ENCODE data around the gene DHRS7B.
"Not testable (repeated sequence)": the region's sequence is repeated elsewhere in the genome, so short reads cannot be mapped to it uniquely, and the experiment has no call there.

DHRS7B gene

DNA sequence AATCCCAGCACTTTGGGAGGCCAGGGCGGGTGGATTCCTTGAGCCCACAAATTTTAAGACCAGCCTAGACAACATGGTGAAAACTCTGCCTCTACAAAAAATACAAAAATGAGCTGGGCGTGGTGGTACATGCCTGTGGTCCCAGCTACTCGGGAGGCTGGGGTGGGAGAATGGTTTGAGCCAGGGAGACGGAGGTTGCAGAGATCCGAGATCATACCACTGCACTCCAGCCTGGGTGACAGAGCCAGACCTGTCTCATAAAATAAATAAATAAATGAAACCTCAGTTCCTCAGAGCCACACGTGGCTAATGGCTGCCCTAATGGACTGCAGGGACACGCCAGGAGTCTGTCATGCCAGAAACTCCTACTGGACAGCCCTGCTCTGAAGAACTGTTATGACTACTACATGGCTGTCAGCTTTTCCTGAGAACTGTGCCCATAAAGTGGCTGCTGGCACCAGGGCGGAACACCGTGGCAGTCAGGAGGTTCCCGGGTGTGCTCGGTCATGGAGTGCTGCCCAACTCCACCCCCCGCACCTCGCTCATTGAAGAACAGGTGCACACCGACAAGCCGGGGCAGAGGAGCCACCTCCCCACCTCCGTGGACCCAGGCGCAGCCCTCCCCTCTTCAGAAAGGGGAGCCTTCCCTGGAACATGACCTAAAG is 82.9 kb downstream of the DHRS7B start:
- DNase-seq (ENCODE audit: low read depth in 2 of 2) = no peak

DNA sequence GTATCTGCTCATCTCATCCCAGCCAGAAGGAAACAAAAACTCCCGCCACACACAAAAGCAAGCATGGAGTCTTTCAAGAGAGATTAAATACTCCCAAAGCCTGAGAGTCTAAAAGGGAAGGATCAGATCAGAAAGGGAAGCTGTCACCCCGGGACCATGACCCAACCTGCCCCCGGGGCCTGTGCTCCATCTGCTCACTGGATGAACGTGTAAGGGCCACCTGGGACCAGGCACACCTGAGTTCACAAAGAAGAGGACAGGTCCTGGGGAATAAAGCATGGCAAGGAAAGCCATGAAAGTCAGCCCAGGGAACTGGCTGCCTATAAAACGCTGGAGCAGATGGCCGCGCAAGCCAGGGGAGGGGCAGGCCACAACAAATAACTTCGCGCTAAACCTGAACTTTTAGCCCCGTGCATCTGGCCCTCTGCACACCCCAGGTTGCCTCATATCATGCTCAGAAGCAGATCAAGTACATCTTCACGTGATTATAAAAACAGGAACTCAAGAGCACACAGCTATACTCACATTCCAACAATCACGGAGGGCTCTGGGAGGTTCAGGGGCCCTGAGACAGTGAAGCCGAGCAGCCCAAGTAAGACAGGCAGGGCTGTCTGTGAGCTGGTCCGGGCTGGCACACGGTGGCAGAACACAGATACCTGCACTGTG is 83.8 kb downstream of the DHRS7B start:
- no peak for DNase-seq (ENCODE audit: low read depth in 2 of 2)

DNA sequence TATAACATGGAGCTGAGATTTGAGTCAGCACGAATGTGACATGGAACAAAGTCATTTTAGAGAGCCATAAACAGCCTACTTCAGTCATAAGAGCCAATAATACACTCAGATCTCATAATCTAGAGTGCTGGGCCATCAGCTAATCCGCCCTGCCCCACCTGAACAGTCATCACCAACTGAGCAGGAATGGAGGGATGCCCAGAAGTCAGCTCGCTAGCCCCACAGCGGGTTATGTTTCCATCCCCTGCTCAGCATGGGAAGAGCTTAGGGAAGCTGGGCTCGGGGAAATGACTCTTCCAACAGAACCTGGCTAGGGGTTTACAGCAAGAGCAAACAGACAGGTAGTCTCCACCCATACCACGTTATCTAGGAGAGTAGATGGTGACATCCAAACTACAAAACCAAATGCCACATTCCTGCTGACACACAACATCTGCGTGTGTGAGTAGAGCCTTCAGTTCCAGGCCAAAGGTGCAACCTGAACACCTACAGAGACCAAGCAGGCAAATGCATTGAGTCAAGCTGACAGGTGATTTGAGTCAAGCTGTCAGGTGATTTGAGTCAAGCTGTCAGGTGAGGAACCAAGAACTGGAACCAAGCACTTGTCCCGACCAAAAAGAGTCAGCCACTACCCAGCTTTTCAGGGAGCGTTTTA is 85.2 kb downstream of the DHRS7B start:
- no peak for DNase-seq (ENCODE audit: low read depth in 2 of 2)

DNA sequence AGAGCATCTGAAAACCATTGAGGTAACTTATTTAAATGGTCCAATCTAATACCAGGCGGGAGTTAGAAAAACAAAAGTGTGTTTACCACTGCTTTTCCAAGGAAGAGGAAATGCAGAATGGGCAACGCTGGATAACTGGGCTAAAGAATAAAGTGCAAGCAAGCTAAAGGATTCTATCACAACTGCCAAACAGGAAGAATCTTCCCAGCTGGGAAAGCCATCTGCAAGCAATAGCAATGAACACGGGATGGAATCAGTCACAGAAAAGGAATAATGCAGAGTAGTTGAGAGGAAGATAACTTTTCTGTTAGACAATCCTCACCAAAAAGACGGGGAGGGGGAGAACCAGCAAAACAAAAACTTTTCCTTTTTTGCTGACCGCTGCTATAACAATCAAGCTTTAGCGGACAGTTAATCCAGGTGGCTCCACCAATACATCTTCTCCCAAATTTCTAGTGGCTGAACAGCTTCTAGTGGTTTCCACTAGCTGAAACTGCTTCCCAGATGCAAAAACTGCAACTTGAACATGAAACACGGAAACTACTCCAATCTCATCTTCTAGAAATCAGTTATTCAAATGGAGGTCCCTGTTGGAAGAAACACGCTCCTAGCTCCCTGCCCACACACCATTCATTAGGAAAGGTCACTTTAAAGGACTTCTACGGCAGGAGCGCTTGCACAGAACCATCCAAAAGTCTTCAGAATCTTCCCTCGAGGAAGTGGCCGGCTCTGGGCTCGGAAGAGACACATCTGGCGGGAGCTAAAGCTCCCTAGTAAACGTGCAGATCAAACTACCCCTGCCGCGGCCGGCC is 86.3 kb downstream of the DHRS7B start:
- DNase-seq (ENCODE audit: low read depth in 2 of 2) = no peak

DNA sequence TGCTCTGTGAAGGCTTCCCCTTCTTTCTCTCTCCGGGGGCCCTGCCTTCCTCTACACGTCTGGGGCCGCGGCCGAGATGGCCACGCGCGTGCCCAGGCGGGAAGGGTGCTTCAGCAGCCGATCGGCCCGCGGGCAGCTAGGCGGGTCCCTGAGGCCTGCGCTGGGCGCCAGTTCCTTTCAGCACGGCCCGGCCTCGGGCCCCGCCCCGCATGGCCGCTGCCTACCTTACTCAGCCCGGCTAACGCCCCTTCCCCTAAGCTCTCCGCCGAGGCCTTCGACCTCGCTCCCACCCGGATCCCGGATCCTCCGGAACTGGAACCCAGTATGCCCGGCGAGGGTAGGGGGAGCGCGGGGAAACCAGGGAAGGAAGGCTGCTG is 86.9 kb downstream of the DHRS7B start:
- DNase-seq (ENCODE audit: low read depth in 2 of 2) = no peak

DNA sequence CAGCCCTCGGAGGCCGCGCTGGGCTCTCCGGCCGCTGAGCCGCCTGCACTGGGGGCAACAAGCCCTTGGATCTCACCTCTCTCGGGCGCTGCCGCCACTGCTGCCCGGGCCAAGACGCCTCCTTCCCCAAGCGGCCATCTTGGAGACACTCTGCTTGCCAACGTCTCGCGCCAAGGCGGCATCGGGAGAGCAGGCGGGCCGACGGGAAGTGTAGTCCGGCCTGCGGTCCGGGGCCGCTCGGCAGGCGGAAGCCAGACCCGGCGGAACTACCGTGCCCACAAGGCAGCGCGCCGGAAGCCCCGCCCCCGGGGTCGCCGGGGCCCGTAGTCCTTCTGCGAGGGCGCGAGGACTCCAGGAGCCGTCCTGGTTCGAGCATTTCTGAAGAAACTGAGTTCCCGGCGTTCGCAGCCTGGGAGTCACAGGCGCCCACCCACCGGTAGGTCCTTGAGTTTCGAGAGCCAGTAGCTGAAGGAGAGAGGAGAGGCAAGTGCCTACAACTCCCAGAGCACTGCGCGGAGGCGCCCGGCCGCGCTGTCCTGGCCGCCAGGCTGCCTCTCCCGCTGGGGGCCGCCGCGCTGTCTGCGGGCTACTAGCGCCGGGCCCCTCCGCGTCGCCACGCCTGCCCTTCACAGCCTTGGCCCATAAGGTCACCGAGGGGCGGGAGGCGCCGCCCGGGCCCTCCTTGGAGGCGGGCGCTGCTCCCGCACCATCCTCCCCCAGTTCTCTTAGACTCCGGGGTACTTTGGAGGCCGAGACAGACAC is 87.4 kb downstream of the DHRS7B start, which contains the start of gene TMEM11:
TMEM11 (minus strand) TSS at position 147 of the 762 bp plus-strand sequence; CDS start at position 138, 9 bp downstream.
- DNase-seq (ENCODE audit: low read depth in 2 of 2) = peak; percentile 91 to 96

DNA sequence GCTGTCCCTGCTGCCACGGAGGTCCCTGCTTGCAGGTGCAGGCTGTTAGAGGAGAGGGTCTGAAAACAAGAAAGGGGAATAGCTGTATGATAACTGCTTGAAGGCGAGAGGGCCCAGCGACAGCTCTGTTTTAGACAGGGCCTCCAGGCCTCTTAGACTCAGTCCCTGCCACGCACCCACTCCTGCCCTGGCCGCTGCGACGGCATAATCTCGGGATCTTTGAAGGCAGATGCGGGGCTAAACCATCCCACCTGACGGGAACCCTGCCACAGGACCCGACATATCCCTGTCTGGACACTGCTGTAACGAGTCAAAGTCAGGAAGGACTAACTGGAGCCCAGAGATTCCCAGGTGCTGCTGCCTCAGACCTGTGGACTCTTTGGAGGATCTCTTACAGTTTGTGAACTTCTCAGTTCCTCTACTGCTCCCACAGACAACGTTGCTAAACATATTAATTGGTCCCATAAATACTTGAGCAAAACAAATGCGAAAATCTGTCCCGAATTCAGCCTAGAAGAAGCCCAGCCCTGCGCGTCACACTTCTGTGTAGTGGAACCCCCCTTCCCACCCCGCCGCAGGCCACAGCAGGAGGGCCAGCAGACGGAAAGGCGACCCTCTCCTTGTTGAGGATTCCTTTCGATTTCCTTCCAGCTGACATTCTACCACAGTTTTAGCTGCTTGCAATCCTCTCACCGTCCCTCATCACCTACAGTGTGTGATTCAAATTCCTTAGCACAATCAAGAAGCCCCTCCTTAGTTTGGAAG is 88.2 kb downstream of the DHRS7B start:
- DNase-seq (ENCODE audit: low read depth in 2 of 2) = peak in 1 of 2 donors; percentile 9

DNA sequence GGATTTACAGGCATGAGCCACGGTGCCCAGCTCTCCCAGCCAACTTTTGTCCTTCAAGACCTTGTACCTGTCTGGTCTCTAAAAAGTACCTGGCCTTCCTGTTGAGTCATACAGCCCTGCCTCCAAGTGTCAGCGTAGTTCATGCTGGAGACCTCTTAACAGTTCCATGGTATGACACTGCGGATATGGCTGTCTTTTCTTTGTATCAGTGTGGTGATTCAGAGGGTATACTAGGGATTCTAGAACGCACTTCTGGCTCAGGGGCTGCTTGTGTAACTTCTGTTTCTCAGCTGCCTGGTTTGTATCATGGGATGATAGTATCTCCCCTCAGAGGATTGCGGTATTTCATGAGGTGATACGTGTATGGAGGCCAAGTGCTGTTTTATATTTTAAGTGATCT is 89.2 kb downstream of the DHRS7B start:
- no peak for DNase-seq (ENCODE audit: low read depth in 2 of 2)

DNA sequence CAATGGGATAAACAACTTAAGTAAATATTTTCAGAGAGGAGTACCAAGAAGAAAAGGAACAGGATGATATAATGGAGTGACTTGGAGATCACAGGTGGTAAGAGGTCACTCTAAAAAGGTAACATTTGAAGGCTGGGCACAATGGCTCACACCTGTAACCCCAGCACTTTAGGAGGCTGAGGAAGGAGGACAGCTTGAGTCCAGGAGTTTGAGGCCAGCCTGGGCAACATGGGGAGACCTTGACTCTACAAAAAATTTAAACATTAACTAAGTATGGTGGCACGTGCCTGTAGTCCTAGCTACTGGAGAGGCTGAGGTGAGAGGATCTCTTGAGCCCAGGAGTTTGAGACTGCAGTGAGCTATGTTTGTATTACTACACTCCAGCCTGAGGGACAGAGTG is 90.6 kb downstream of the DHRS7B start:
- no peak for DNase-seq (ENCODE audit: low read depth in 2 of 2)

DNA sequence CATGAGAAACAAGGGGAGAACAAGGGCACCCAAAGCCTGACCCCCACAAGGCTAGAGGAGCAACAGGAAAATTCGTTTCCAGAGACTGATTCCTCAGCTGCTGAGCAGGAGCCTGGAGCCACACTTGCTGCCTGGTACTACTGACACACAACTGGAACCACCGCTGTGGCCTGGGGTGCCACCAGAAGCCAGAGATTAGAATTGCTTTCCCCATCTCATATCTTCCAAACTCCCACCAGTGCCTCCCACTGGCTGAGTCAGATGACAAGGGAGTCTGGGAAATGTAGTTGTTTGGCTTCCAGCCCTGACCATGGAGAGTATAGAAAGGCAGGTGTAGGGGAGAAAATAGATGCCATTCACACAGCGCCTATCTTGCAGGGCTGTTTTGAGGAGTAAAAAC is 91.3 kb downstream of the DHRS7B start:
- DNase-seq (ENCODE audit: low read depth in 2 of 2) = peak; percentile 39 to 49

DNA sequence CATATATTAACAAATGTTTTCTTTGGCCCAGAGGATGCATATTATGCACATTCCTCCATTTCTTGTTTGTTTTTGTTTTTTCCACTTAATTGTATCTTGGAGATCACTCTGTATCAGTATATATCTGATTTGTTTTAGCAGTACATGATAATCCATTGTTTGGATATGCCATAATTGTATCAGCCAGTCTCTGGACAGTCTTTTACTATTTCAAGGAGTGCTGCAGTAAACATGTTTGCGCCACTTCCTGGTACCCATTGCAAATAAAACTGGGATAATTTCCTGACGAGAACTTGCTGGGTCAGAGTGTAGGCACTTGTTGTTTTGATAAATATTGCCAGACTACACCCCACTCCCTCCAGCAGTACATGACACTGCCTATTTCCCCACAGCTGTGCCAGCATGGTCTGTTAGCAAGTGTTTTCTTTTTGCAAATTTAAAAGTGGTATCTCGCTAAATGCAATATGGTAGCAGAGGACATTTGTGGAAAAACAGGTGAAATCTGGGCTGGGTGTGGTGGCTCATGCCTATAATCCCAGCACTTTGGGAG is 92.1 kb downstream of the DHRS7B start:
- no peak for DNase-seq (ENCODE audit: low read depth in 2 of 2)

DNA sequence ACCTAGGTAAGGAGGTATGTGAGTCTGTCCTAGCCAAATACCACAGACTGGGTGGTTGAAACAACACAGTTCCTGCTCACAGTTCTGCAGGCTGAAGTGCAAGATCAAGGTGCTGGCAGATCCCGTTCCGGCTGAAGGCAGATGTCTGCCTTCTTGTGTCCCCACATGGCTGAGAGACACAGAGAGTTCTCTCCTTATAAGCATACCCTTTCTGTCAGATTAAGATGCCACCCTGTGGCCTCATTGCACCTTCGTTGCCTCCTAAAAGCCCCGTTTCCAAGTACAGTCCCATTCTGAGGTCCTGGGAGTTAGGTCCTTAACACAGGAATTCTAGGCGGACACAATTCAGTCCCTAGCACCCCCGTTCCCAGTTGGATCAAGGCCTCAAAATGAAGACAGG is 96.3 kb downstream of the DHRS7B start:
- no peak for DNase-seq (ENCODE audit: low read depth in 2 of 2)

DNA sequence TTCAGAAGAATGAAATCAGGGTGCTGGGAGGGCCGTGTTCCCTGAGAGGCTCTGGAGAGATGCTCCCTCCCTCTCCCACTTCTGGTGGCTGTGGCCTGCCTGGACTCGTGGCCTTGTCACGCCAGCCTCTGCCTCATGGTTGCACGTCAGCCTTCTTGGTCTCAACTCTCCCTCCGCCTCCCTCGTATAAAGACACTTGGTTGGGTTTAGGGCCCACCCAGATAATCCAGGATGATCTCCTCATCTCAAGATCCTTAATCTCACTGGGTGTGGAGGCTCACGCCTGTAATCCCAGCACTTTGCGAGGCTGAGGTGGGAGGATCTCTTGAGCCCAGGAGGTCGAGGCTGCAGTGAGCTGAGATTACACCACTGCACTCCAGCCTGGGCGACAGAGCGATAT is 100.5 kb downstream of the DHRS7B start:
- not testable (repeated sequence) for DNase-seq (ENCODE audit: low read depth in 2 of 2)

DNA sequence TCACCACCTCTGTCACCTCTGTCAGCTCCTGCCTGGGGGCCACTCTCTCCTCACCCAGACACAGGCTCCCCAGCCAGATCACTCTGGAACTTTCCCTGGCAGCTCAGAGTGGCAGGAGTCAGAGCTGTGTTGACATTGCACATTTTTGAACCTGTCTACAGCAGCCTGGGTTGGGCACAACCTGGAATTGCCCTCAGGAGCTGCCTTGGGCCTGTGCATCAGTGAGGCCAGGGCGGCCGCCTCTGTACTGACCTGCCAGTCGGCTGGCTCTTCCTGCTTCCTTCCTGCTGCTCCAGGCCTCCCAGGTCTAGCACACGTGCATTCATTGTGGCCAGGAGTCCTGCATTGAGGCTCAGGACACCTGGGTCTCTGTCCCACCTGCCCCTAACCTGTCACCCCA is 101.3 kb downstream of the DHRS7B start:
- DNase-seq (ENCODE audit: low read depth in 2 of 2) = no peak

DNA sequence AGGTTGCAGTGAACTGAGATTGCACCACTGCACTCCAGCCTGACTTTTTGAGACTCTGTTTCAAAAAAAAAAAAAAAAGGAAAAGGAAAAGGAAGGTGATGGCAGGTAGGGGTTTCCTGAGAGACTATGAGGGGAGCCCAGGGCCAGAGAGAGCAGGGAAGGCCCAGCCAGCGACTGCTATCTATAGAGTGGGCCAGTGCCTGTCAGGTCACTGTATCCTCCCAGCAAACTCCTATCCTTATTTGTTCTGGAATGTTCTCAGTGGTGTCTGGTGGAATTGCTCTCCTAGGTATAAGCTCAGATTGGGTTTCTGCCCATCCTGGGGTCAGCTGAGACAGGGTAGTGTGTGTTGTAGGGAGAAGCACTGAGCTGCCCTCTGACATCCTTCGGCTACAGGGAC is 102.1 kb downstream of the DHRS7B start:
- no peak for DNase-seq (ENCODE audit: low read depth in 2 of 2)

DNA sequence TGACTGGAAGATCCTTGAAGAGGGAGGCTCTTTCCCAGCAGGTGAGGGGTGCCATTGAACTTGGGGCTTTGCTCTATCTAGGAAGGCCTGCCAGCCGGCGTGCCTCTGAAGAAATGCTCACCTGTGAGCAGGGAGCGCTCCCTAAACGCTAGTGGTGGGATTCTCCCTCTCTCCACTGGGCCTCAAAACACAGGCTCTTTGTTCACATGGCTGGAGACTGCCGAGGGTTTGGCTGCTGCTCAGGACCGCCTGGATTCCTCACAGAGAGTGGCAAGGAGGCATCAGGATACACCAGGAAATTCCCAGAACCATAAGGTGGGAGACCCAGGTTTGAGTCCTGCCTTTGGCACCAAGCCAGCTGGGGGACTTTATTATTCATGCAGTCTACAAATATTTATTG is 104.8 kb downstream of the DHRS7B start:
- DNase-seq (ENCODE audit: low read depth in 2 of 2) = no peak

DNA sequence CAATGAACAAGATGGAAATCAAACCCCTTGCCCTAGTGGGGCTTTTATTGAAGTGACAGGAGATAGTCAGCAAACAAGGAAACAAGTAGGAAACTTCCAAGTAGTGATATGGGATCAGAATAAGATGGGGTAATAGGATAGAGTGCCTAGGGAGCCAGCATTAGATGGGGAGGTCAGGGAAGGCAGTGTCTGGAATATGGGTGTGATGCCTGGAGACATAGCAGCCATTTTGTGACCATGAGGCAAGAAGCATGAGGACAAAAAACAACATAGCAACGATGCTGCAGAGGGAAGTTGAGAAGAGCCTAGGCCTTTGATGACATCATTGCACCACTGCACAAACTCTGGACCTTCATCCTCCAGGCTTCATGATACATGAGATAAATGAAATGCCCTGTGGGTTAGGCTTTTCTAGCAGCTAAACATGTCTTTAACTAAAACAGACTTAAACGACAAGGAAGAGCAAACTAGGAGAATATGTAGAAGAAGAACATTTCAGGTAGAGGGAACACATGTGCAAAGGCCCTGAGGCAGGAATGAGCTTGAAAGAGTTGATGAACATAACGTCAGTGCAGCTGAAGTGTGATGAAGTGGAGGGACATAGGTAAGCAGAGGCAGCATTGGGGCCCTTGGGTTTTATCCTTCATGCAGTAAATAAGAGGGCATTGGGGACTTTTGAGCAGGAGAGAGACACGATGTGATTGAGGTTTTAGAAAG is 105.4 kb downstream of the DHRS7B start:
- no peak for DNase-seq (ENCODE audit: low read depth in 2 of 2)

DNA sequence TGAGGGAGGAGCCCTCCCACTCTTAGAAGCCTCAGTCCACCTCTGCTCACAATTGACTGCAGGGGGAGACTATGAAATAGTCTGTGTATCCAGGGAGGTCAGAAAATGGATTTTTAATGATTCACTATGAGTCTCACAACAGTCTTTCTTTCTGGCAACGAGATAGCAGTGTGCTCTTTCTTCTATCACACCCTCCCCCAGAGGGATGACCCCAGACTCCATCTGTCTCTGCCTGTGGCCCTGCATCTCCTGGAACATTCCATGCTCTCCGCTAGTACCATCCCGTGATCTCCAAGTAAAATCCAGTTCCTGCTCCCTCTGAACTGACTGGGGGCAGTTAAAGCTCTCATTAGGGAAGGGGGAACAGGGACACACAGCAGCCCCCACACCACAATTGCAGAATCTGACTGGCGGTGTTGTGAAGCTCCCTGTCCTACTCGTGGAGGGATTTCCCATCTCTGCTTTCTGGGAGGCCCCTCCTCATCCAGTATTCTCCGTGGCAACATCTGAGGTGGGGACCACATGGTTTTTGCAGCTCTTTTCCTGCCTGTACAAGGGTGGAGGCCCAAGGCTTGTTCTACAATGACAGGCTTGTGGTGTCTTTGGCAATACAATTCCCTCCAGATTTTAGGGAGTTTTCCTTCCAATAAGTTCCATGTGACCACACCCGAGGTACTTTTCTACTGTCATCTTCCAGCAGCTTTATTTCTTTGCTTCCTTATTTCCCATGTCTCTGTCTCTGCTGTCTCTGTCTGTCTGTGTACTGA is 107.0 kb downstream of the DHRS7B start:
- DNase-seq (ENCODE audit: low read depth in 2 of 2) = no peak

DNA sequence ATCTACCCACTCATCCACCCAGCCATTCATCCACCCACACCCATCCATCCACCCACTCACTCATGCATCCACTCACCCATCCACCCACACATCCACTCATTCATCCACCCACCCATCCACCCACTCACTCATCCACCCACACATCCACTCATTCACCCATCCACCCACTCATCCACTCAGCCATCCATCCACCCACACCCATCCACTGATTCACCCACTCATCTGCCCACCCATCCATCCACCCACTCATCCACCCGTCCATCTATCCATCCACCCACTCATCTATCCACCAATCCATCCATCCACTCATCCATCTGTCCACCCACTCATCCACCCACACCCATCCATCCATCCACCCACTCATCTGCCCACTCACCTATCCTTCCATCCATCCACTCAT is 109.2 kb downstream of the DHRS7B start:
- no peak for DNase-seq (ENCODE audit: low read depth in 2 of 2)

All from stimulated activated CD4-positive, alpha-beta T cell treated with anti-CD3 and anti-CD28 coated beads, Interleukin-15, amount 100 ng/mL, for 48 hours (primary cell).